ENCODE results near the gene PCDHA2.

DNA sequence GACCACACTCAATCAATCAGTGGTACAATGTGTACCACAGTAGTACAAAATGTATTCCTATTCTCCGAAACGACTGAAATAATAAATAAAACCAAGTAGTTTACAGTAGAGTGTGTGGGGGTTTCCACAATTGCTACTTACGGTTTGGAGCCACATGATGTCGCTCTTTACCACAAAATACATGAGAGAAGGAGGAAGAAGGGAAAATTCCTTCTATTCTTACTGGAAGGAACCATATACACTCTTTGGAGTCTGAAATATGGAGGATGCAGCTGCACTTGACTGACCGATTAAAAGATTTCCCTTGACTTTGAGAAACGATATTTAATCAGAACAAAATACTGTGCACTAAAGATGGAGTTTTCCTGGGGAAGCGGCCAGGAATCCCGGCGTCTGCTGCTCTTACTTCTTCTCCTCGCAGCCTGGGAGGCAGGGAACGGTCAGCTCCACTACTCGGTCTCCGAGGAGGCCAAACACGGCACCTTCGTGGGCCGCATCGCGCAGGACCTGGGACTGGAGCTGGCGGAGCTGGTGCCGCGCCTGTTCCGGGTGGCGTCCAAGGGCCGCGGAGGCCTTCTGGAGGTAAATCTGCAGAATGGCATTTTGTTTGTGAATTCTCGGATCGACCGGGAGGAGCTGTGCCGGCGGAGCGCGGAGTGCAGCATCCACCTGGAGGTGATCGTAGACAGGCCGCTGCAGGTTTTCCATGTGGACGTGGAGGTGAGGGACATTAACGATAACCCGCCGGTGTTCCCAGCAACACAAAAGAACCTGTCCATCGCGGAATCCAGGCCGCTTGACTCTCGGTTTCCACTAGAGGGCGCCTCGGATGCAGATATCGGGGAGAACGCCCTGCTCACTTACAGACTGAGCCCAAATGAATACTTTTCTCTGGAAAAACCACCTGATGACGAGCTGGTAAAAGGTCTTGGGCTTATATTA lies 12.5 kb downstream of the PCDHA2 start, which contains the start of gene PCDHA4:
- TF ChIP-seq POLR2A (IDR thresholded peaks at IDR 0.05; ENCODE audit: low read depth, low read length): no peak
- TF ChIP-seq, protein P1, sequence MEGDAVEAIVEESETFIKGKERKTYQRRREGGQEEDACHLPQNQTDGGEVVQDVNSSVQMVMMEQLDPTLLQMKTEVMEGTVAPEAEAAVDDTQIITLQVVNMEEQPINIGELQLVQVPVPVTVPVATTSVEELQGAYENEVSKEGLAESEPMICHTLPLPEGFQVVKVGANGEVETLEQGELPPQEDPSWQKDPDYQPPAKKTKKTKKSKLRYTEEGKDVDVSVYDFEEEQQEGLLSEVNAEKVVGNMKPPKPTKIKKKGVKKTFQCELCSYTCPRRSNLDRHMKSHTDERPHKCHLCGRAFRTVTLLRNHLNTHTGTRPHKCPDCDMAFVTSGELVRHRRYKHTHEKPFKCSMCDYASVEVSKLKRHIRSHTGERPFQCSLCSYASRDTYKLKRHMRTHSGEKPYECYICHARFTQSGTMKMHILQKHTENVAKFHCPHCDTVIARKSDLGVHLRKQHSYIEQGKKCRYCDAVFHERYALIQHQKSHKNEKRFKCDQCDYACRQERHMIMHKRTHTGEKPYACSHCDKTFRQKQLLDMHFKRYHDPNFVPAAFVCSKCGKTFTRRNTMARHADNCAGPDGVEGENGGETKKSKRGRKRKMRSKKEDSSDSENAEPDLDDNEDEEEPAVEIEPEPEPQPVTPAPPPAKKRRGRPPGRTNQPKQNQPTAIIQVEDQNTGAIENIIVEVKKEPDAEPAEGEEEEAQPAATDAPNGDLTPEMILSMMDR (conservative IDR thresholded peaks at IDR 0.05; ENCODE audit: low read depth, low read length): no peak
- TF ChIP-seq NFE2L2 (IDR thresholded peaks at IDR 0.05; ENCODE audit: low read depth, low read length): no peak
- TF ChIP-seq, protein P2, sequence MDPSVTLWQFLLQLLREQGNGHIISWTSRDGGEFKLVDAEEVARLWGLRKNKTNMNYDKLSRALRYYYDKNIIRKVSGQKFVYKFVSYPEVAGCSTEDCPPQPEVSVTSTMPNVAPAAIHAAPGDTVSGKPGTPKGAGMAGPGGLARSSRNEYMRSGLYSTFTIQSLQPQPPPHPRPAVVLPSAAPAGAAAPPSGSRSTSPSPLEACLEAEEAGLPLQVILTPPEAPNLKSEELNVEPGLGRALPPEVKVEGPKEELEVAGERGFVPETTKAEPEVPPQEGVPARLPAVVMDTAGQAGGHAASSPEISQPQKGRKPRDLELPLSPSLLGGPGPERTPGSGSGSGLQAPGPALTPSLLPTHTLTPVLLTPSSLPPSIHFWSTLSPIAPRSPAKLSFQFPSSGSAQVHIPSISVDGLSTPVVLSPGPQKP (IDR thresholded peaks at IDR 0.05; ENCODE audit: borderline replicate concordance, low read depth, low read length): no peak
- TF ChIP-seq RFX5 (IDR thresholded peaks at IDR 0.05; ENCODE audit: low read depth, low read length): no peak
- no peak for TF ChIP-seq MXI1 (IDR thresholded peaks at IDR 0.05; ENCODE audit: borderline replicate concordance, low read depth, low read length)

Data from IMR-90 (cell line).